GM23338 (cell line): ENCODE data around the gene C2CD5.

Experiments
- TF ChIP-seq, protein P1 (sequence below), 2 experiments: fragments of 200-600 bp in 1 of 2; sonication (generic) in 1 of 2; conservative IDR thresholded peaks; 2 replicates each; pipeline versions ENCODE4 v1.5.1 to v1.6.1; 2016 to 2017; ENCODE audit warnings: antibody characterized with exemption in 2 of 2, low read depth in 2 of 2, mild to moderate bottlenecking in 2 of 2, moderate library complexity in 1 of 2
- TF ChIP-seq, protein P2 (sequence below): IDR thresholded peaks from 2 replicates; pipeline ENCODE4 v1.6.1; 2016; ENCODE audit warnings: antibody characterized with exemption

DNA sequence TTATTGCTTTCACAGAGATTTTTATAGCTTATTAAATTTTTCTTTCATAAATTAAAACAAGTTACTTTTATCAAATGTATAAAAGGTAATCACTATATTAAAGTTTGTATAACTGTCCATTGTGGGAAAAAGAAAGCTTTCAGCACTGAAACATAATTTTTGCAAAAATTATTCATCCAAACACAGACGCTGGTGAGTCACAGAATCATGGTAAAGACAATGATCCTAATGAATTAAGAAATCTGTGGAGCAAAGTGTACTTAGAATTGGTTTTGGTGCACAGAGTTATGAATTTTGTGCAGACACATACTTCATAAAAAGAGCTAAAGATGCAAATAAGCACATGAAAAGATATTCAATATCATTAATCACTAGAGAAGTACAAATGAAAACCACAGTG lies 31.7 kb upstream of the C2CD5 start:
- TF ChIP-seq, protein P1, sequence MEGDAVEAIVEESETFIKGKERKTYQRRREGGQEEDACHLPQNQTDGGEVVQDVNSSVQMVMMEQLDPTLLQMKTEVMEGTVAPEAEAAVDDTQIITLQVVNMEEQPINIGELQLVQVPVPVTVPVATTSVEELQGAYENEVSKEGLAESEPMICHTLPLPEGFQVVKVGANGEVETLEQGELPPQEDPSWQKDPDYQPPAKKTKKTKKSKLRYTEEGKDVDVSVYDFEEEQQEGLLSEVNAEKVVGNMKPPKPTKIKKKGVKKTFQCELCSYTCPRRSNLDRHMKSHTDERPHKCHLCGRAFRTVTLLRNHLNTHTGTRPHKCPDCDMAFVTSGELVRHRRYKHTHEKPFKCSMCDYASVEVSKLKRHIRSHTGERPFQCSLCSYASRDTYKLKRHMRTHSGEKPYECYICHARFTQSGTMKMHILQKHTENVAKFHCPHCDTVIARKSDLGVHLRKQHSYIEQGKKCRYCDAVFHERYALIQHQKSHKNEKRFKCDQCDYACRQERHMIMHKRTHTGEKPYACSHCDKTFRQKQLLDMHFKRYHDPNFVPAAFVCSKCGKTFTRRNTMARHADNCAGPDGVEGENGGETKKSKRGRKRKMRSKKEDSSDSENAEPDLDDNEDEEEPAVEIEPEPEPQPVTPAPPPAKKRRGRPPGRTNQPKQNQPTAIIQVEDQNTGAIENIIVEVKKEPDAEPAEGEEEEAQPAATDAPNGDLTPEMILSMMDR (conservative IDR thresholded peaks at IDR 0.05; ENCODE audit: low read depth in 2 of 2), result no peak
- TF ChIP-seq, protein P2, sequence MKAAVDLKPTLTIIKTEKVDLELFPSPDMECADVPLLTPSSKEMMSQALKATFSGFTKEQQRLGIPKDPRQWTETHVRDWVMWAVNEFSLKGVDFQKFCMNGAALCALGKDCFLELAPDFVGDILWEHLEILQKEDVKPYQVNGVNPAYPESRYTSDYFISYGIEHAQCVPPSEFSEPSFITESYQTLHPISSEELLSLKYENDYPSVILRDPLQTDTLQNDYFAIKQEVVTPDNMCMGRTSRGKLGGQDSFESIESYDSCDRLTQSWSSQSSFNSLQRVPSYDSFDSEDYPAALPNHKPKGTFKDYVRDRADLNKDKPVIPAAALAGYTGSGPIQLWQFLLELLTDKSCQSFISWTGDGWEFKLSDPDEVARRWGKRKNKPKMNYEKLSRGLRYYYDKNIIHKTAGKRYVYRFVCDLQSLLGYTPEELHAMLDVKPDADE, result no peak
